NCI-H1930 (cell line): ENCODE results near the gene OAF.

Source experiments
- DNase-seq, 2 experiments: peaks; one replicate each; lab custom pipeline; 2025; lab: John Stamatoyannopoulos, UW

The OAF gene

GRCh38 chr11:120183701-120184141 lies 27.1 kb upstream of the OAF start:
- DNase-seq: no peak

- DNase-seq: no peak
Observed at GRCh38 chr11:120184371-120184945, 26.4 kb upstream of the OAF start.

- DNase-seq: no peak
Observed at GRCh38 chr11:120184946-120185705, 25.7 kb upstream of the OAF start.

GRCh38 chr11:120185706-120186455 lies 25.0 kb upstream of the OAF start:
- DNase-seq: no peak

- DNase-seq: no peak
Observed at GRCh38 chr11:120186456-120186773, 24.4 kb upstream of the OAF start.

- DNase-seq: no peak
Observed at GRCh38 chr11:120186774-120187591, 23.8 kb upstream of the OAF start.

GRCh38 chr11:120188371-120188770 lies 22.5 kb upstream of the OAF start:
- no peak for DNase-seq

- DNase-seq: no peak
Observed at GRCh38 chr11:120188811-120189455, 21.9 kb upstream of the OAF start.

- no peak for DNase-seq
Observed at GRCh38 chr11:120191058-120191457, 19.8 kb upstream of the OAF start.

GRCh38 chr11:120192831-120193625 lies 17.8 kb upstream of the OAF start:
- DNase-seq: no peak

GRCh38 chr11:120194166-120194565 lies 16.7 kb upstream of the OAF start:
- no peak for DNase-seq

- no peak for DNase-seq
Observed at GRCh38 chr11:120195601-120196320, 15.1 kb upstream of the OAF start.

GRCh38 chr11:120196826-120197225 lies 14.0 kb upstream of the OAF start:
- DNase-seq: no peak

GRCh38 chr11:120197251-120197891 lies 13.5 kb upstream of the OAF start:
- DNase-seq: no peak

- DNase-seq: no peak
Observed at GRCh38 chr11:120197977-120198376, 12.9 kb upstream of the OAF start.

- no peak for DNase-seq
Observed at GRCh38 chr11:120198403-120198786, 12.4 kb upstream of the OAF start.

- no peak for DNase-seq
Observed at GRCh38 chr11:120198787-120199469, 11.9 kb upstream of the OAF start.

GRCh38 chr11:120199613-120200012 lies 11.2 kb upstream of the OAF start:
- no peak for DNase-seq

- no peak for DNase-seq
Observed at GRCh38 chr11:120200677-120201076, 10.2 kb upstream of the OAF start.
